Mucosa of descending colon (tissue), 3 donors: ENCODE measurements around the gene NXNL2. TPM values are rescaled to one million over a fixed set of nuclear protein-coding genes. Genes with fewer than 3 reads are reported as not detected.
A peak's percentile ranks its signal among the peaks of the same experiment; 100 is the strongest.

Source experiments
- ATAC-seq: fragments of 200-7000 bp; cut with Tn5 transposase; one replicate; pipeline ENCODE4 v1.9.1; 2020; ENCODE audit warnings: mild to moderate bottlenecking, moderate library complexity
- DNase-seq, 3 donors: peaks; one replicate each; pipeline ENCODE4 v3.0.0-alpha.2; 2020
- H3K36me3 ChIP-seq: fragments of 200-600 bp; one replicate; pipeline ENCODE4 v1.8.0; 2021; ENCODE audit warnings: low read depth, mild to moderate bottlenecking
- H3K4me1 ChIP-seq: fragments of 200-600 bp; one replicate; pipeline ENCODE4 v1.8.0; 2021; ENCODE audit warnings: low read depth, mild to moderate bottlenecking
- H3K4me3 ChIP-seq: fragments of 200-600 bp; one replicate; pipeline ENCODE4 v1.8.0; 2021; ENCODE audit warnings: mild to moderate bottlenecking
- H3K9me3 ChIP-seq: fragments of 200-600 bp; one replicate; pipeline ENCODE4 v1.8.0; 2021; ENCODE audit warnings: mild to moderate bottlenecking
- intact Hi-C, 2 donors: fragments of 100-400 bp; cut with DNase I in 1 of 2; cut with micrococcal nuclease in 1 of 2; formaldehyde crosslinking; loops; one replicate each; pipeline versions ENCODE4 v1.11.0 to v1.11.1; 2022; cut with DNase I, micrococcal nuclease
- long read RNA-seq, 2 donors: library from polyadenylated mRNA; unstranded; transcript quantifications; one replicate each; pipeline ENCODE4 v2.0.0, GENCODE V29; 2019 to 2021
- total RNA-seq, 3 donors: library from RNA; stranded (reverse); fragmentation: NEBNext Ultra II Directional in 2 of 3; extraction: Animal tissue kit (Norgen Biotek cat#: 25700) in 2 of 3; gene quantifications; one replicate each; pipeline versions ENCODE4 v1.2.1 to v1.2.4, GENCODE V29; 2021 to 2023
- TF ChIP-seq, protein P1 (sequence below): fragments of 200-600 bp; IDR thresholded peaks from one replicate; pipeline ENCODE4 v1.8.0; 2022; ENCODE audit warnings: antibody characterized with exemption, mild to moderate bottlenecking
- donor health status: DM: no; HTN: no; CAD: no; lungs with moderate emphysema.
- donor health status: DM: no; HTN: no; CAD: no.
- donor health status: DM: no; HTN: yes; CAD: no.

Gene NXNL2
- total RNA-seq: not detected
- long read RNA-seq, donor 1: 0 reads
- long read RNA-seq, donor 2: 0 reads

DNA sequence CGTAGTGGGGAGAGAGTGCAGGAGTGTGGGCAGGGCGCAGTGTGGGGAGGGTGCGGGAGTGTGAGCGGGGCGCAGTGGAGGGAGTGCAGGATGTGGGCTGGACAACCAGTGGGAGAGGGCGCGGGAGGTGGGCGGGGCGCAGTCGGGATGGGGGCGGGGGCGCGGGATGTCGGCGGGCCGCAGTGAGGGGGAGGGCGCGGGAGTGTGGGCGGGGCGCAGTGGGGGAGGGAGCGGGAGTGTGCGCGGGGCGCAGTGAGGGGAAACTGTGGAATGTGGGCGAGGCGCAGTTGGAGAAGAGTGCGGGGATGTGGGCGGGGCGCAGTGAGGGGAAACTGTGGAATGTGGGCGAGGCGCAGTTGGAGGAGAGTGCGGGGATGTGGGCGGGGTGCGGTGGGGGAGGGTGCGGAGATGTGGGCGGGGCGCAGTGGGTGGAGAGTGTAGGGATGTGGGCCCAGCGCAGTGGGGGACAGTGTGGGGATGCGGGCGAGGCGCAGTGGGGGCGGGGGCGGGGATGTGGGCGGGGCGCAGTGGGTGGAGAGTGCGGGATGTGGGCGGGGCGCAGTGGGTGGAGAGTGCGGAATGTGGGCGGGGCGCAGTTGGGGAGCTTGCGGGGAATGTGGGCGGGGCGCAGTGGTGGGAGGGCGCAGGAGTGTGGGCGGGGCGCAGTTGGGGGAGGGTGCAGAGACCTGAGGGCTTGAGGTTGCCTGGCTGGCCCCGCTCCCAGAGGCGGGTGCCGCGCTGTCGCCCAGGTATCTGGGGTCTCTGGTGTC, at the start of gene NXNL2:
Gene NXNL2, plus strand, starts transcription at position 723 of the 770 bp plus-strand sequence. CDS start 257 bp downstream, outside the sequence.
- H3K4me3 ChIP-seq: no peak within 1 kb of the TSS
- peak; percentile 86 for ATAC-seq
- intact Hi-C loops: no loop called here
- no peaks in the 10 kb centered on the region for H3K9me3 ChIP-seq
- H3K4me1 ChIP-seq: peaks cover 15% of the 10 kb centered on the region
- no peaks in the 10 kb centered on the region for H3K36me3 ChIP-seq
- peak; percentile 62 to 88 (median 80) for DNase-seq
- TF ChIP-seq, protein P1, sequence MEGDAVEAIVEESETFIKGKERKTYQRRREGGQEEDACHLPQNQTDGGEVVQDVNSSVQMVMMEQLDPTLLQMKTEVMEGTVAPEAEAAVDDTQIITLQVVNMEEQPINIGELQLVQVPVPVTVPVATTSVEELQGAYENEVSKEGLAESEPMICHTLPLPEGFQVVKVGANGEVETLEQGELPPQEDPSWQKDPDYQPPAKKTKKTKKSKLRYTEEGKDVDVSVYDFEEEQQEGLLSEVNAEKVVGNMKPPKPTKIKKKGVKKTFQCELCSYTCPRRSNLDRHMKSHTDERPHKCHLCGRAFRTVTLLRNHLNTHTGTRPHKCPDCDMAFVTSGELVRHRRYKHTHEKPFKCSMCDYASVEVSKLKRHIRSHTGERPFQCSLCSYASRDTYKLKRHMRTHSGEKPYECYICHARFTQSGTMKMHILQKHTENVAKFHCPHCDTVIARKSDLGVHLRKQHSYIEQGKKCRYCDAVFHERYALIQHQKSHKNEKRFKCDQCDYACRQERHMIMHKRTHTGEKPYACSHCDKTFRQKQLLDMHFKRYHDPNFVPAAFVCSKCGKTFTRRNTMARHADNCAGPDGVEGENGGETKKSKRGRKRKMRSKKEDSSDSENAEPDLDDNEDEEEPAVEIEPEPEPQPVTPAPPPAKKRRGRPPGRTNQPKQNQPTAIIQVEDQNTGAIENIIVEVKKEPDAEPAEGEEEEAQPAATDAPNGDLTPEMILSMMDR: no peak

DNA sequence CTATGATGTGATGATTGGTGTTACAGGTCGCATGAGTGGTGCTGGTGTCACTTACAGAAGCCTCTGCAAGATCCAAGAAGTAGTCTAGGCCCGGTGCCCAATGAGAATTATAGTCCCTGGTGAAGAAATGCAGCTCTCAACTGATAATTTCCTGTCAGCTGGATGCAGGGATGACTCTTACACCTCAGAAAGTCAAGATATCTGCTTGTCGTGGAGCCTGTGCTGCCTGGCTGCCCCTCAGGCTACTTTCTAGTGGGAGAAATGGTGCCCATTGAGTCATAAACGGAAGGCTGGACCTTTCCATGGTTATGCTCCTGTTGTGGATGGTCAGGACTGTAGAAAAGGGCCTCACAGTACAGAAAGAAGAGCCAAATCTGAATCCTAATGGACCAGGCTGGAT, 46.8 kb upstream of the NXNL2 start:
- TF ChIP-seq, protein P1: no peak
- Histone ChIP-seq H3K4me3 (no peak overlapping the region), H3K4me1 (no peaks in the 10 kb centered on the region), H3K9me3 (no peaks in the 10 kb centered on the region), H3K36me3 (no peaks in the 10 kb centered on the region)
- ATAC-seq: no peak
- no peak for DNase-seq
- intact Hi-C loops: no loop called here

DNA sequence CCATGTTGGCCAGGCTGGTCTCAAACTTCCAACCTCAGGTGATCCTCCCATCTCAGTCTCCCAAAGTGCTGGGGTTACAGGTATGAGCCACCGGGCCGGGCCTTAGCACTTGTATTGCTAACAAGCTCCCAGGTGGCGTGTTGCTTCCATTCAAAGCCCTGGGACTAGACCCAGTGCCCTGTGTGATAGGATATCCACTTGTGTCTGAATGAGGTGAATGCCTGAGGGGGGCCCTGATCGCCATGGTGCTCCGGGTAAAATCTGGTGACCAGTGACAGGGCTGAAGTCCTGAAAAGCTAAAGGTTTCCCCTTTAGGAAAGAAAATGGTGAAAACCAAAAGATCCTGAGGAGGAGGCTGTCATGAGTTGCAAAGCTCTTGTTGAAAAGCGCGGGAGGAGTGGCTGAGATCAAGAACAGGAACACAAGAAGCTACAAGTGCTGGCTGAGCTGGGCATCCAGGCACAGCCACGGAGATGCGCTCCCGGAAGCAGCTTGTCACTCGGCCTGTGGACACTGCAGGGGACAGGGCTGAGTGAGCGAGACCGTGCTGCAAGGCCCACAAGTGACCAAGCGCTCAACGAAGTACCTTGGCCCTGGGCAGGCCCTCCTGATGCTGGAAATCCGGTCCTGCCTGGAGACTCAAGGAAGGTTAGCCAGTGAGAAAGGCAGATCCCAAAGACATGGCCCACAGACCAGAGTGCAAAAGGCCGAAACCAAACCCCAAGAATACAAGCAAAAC, 39.8 kb upstream of the NXNL2 start:
- H3K9me3 ChIP-seq: no peaks in the 10 kb centered on the region
- DNase-seq (no peak), ATAC-seq (no peak)
- no peak overlapping the region for H3K4me3 ChIP-seq
- no peaks in the 10 kb centered on the region for H3K4me1 ChIP-seq
- H3K36me3 ChIP-seq: no peaks in the 10 kb centered on the region
- intact Hi-C loops: no loop called here
- TF ChIP-seq, protein P1: no peak

DNA sequence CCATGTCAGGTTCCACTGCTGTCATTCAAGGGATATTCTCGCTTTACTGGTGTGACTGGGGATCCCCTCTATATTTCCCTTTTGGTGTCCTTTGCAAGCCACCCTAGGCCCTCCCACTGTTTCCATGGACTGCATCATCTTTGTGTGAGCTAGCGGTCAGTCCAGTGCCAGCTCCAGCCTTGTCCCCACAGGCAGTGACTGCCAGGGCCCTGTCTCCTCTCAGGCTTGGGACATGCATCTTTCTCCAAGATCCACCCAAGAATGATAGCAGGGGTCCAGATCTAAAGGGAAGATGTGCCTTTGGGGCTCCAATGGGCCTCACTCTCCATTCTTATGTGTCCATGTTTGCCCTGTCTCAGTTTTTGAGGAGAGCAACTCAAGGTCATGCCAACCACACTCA, 37.8 kb upstream of the NXNL2 start:
- Histone ChIP-seq H3K36me3 (no peaks in the 10 kb centered on the region), H3K4me1 (no peaks in the 10 kb centered on the region), H3K4me3 (no peak overlapping the region), H3K9me3 (no peaks in the 10 kb centered on the region)
- no peak for ATAC-seq
- intact Hi-C loops: no loop called here
- TF ChIP-seq, protein P1: no peak
- DNase-seq: no peak

DNA sequence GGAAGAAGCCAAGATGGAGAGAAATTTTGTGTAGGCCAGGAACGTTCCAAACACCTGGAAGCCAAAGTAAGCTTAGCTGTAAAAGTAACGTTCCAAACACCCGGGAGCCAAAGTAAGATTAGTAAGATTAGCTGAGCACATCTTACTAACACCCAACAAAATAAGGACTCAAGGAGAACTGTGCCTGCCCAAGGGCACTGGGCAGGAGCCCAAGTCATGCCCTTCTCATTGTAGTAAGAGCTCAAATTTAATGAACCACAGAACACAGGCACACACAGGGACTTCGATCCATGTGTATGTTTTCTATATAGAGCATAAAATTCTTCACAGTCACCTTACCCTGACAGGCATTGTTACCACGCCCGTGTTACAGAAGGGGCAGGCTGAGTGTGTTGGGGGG, 36.1 kb upstream of the NXNL2 start:
- TF ChIP-seq, protein P1: no peak
- DNase-seq (no peak), ATAC-seq (no peak)
- Histone ChIP-seq H3K4me1 (no peaks in the 10 kb centered on the region), H3K4me3 (no peak overlapping the region), H3K9me3 (no peaks in the 10 kb centered on the region), H3K36me3 (no peaks in the 10 kb centered on the region)
- intact Hi-C loops: no loop called here
